Stomach (tissue), 9 donors: Measurements from ENCODE around the gene PRB3. TPM values are rescaled to one million over a fixed set of nuclear protein-coding genes. Genes with fewer than 3 reads are reported as not detected.

Experiments used
- DNase-seq, 2 donors: peaks; one replicate each; pipeline versions ENCODE4 v3.0.0 to v3.0.0-alpha.2; 2013 to 2019
- H3K27ac ChIP-seq, 5 donors: fragments of 200-600 bp in 4 of 5; sonication (generic) in 4 of 5; one replicate each; pipeline ENCODE4 v1.5.1; 2013 to 2019; ENCODE audit warnings: mild to moderate bottlenecking in 1 of 5, moderate library complexity in 1 of 5
- H3K27me3 ChIP-seq, 3 donors: fragments of 200-600 bp; sonication (generic); one replicate each; pipeline ENCODE4 v1.5.1; 2017 to 2019; ENCODE audit warnings: mixed run types in 1 of 3
- H3K36me3 ChIP-seq, 4 donors: fragments of 200-600 bp; sonication (generic); 1 replicate in 3 of 4; 2 replicates in 1 of 4; pipeline ENCODE4 v1.5.1; 2016 to 2019
- H3K4me1 ChIP-seq, 4 donors: fragments of 200-600 bp; sonication (generic); one replicate each; pipeline ENCODE4 v1.5.1; 2016 to 2019
- H3K4me3 ChIP-seq, 4 donors: fragments of 200-600 bp; sonication (generic) in 3 of 4; one replicate each; pipeline ENCODE4 v1.5.1; 2016 to 2019; ENCODE audit warnings: mild to moderate bottlenecking in 1 of 4
- H3K9me3 ChIP-seq, 4 donors: fragments of 200-600 bp; sonication (generic); one replicate each; pipeline ENCODE4 v1.5.1; 2016 to 2019
- CTCF ChIP-seq, 7 experiments: fragments of 450-650 bp in 4 of 7; fragments of 200-600 bp in 3 of 7; sonication (generic) in 3 of 7; IDR thresholded peaks; one replicate each; pipeline ENCODE4 v1.5.1; 2016 to 2019; ENCODE audit warnings: antibody characterized with exemption in 7 of 7, control low read depth in 2 of 7, mild to moderate bottlenecking in 1 of 7
- EP300 ChIP-seq: sonication (generic); formaldehyde crosslinking; IDR thresholded peaks from one replicate; pipeline ENCODE4 v1.6.1; 2017; ENCODE audit warnings: antibody characterized with exemption
- POLR2A ChIP-seq, 4 donors: fragments of 450-650 bp; IDR thresholded peaks; one replicate each; pipeline ENCODE4 v1.6.1; 2016; ENCODE audit warnings: antibody characterized with exemption in 4 of 4, control low read depth in 2 of 4, mild to moderate bottlenecking in 1 of 4, moderate library complexity in 1 of 4
- POLR2AphosphoS5 ChIP-seq, 3 donors: sonication (generic); formaldehyde crosslinking; IDR thresholded peaks; one replicate each; pipeline ENCODE4 v1.6.1; 2016; ENCODE audit warnings: antibody characterized with exemption in 3 of 3
- WGBS, 5 donors: extraction: QIAGEN DNeasy Blood & Tissue Kit in 3 of 5; methylation state at CpG; one replicate each; pipeline versions ENCODE4 v1.1.5 to v1.1.7; 2013 to 2018; 5-methylcytosine and 5-hydroxymethylcytosine counted together
- intact Hi-C: fragments of 100-400 bp; cut with DNase I; formaldehyde crosslinking; loops from one replicate; pipeline ENCODE4 v1.15.1; 2023; ENCODE audit warnings: low total_unique reads
- polyA plus RNA-seq, 3 donors: library from polyadenylated mRNA; stranded (reverse); fragments of 200-250 nt; gene quantifications; one replicate each; pipeline ENCODE4 v1.2.3, GENCODE V29; 2013
- total RNA-seq, 5 donors: library from RNA; depleted of rRNA; stranded (reverse); fragments of >200 nt; gene quantifications; one replicate each; pipeline versions ENCODE4 v1.1.0 to v1.2.3, GENCODE V29; 2014 to 2016
- donor health status: healthy with polysubstance abuse.
- donor health status: Bipolar disorder and iron deficiency.
- donor health status: healthy.

Gene PRB3
- total and polyA plus RNA-seq, 8 donors: not detected

GRCh38 chr12:11238275-11238674 lies 31.2 kb downstream of the PRB3 start:
- Histone ChIP-seq H3K27ac (no peak overlapping the region), H3K4me3 (no peak overlapping the region), H3K9me3 (no peaks in the 10 kb centered on the region), H3K36me3 (no peaks in the 10 kb centered on the region), H3K27me3 (no peaks in the 10 kb centered on the region), H3K4me1 (no peaks in the 10 kb centered on the region)
- TF ChIP-seq EP300: no peak
- DNase-seq: no peak
- WGBS, 5 donors: 83 to 94% (median 87%) methylated on average over 4 of the region's 4 CpGs
- intact Hi-C loops: no loop called here

- WGBS, 5 donors: 65 to 81% (median 68%) methylated on average over 5 of the region's 5 CpGs
- intact Hi-C loops: no loop called here
Measured at GRCh38 chr12:11233532-11233931, 36.0 kb downstream of the PRB3 start.

GRCh38 chr12:11228296-11228879 lies 41.1 kb downstream of the PRB3 start:
- intact Hi-C loops: no loop called here
- DNase-seq: peak; percentile 35 to 75
- TF ChIP-seq POLR2A (IDR thresholded peaks at IDR 0.05) (no peak), EP300 (no peak), POLR2AphosphoS5 (IDR thresholded peaks at IDR 0.05) (no peak), CTCF (IDR thresholded peaks at IDR 0.05) (peak in 5 of 7 experiments; percentile 23 to 56 (median 30))
- WGBS, 5 donors: 41 to 52% (median 44%) methylated on average over 4 to 5 of the region's 5 CpGs
- H3K36me3 ChIP-seq: no peaks in the 10 kb centered on the region
- no peak overlapping the region for H3K27ac ChIP-seq
- H3K4me1 ChIP-seq: no peaks in the 10 kb centered on the region
- H3K27me3 ChIP-seq: no peaks in the 10 kb centered on the region
- H3K4me3 ChIP-seq: no peak overlapping the region
- H3K9me3 ChIP-seq: no peaks in the 10 kb centered on the region

More at GRCh38 chr12:11233532-11233931, 36.0 kb downstream of the PRB3 start:
- TF ChIP-seq POLR2A (IDR thresholded peaks at IDR 0.05) (no peak), POLR2AphosphoS5 (IDR thresholded peaks at IDR 0.05) (no peak), EP300 (no peak), CTCF (IDR thresholded peaks at IDR 0.05) (no peak)
- no peaks in the 10 kb centered on the region for H3K9me3 ChIP-seq
- H3K27ac ChIP-seq: no peak overlapping the region
- no peaks in the 10 kb centered on the region for H3K36me3 ChIP-seq
- no peaks in the 10 kb centered on the region for H3K4me1 ChIP-seq
- no peak for DNase-seq
- H3K27me3 ChIP-seq: no peaks in the 10 kb centered on the region
- no peak overlapping the region for H3K4me3 ChIP-seq

GRCh38 chr12:11227373-11227772 lies 42.1 kb downstream of the PRB3 start:
- Histone ChIP-seq H3K27me3 (no peaks in the 10 kb centered on the region), H3K4me3 (no peak overlapping the region), H3K27ac (no peak overlapping the region), H3K36me3 (no peaks in the 10 kb centered on the region), H3K9me3 (peaks cover 0 to under 1% (median 0%) of the 10 kb centered on the region in 4 donors), H3K4me1 (no peaks in the 10 kb centered on the region)
- intact Hi-C loops: no loop called here
- DNase-seq: no peak
- 77 to 87% (median 85%) methylated on average over 4 of the region's 4 CpGs for WGBS, 5 donors
- TF ChIP-seq CTCF (IDR thresholded peaks at IDR 0.05) (no peak), POLR2AphosphoS5 (IDR thresholded peaks at IDR 0.05) (no peak), EP300 (no peak), POLR2A (IDR thresholded peaks at IDR 0.05) (no peak)

Other genes starting within 250 kb of the PRB3 start
- gene TAS2R19, start 247.1 kb downstream of the PRB3 start, total RNA-seq: 10 to 100 TPM in 2 of 5 donors, under 1 TPM in 1, not detected in 2; 0.89 to 21.8 (median 12.3) TPM
- gene TAS2R19, start 247.1 kb downstream of the PRB3 start, polyA plus RNA-seq: under 1 TPM in 1 of 3 donors, not detected in 2; 0.30 TPM
- 10 to 100 TPM in 2 of 5 donors, 1 to 10 TPM in 1, not detected in 2; 7.7 to 27.2 (median 19.6) TPM for gene TAS2R31, start 238.3 kb downstream of the PRB3 start, total RNA-seq
- gene TAS2R31, start 238.3 kb downstream of the PRB3 start, polyA plus RNA-seq: under 1 TPM in 1 of 3 donors, not detected in 2; 0.33 TPM
- gene TAS2R46, start 207.4 kb downstream of the PRB3 start, total RNA-seq: 10 to 100 TPM in 1 of 5 donors, 1 to 10 TPM in 2, not detected in 2; 2.2 to 10.5 (median 4.1) TPM
- gene TAS2R46, start 207.4 kb downstream of the PRB3 start, polyA plus RNA-seq: not detected
- 10 to 100 TPM in 1 of 5 donors, 1 to 10 TPM in 1, under 1 TPM in 1, not detected in 2; 0.87 to 11.9 (median 8.4) TPM for gene TAS2R43, start 177.4 kb downstream of the PRB3 start, total RNA-seq
- not detected for gene TAS2R43, start 177.4 kb downstream of the PRB3 start, polyA plus RNA-seq
- 10 to 100 TPM in 3 of 5 donors, 1 to 10 TPM in 1, not detected in 1; 2.9 to 26.3 (median 22.8) TPM for gene TAS2R30, start 135.1 kb downstream of the PRB3 start, total RNA-seq
- not detected for gene TAS2R30, start 135.1 kb downstream of the PRB3 start, polyA plus RNA-seq
- gene SMIM10L1, start 98.5 kb downstream of the PRB3 start, total RNA-seq: 10 to 100 TPM in 4 of 5 donors, 1 to 10 TPM in 1; 5.7 to 12.5 (median 11.4) TPM
- 10 to 100 TPM in 1 of 3 donors, 1 to 10 TPM in 2; 7.8 to 10.5 (median 9.8) TPM for gene SMIM10L1, start 98.5 kb downstream of the PRB3 start, polyA plus RNA-seq
- gene TAS2R42, start 82.8 kb downstream of the PRB3 start, total RNA-seq: not detected
- gene TAS2R42, start 82.8 kb downstream of the PRB3 start, polyA plus RNA-seq: not detected
- not detected for gene PRB4, start 40.7 kb upstream of the PRB3 start, total RNA-seq
- gene PRB4, start 40.7 kb upstream of the PRB3 start, polyA plus RNA-seq: not detected
- gene PRB2, start 125.9 kb upstream of the PRB3 start, total RNA-seq: not detected
- gene PRB2, start 125.9 kb upstream of the PRB3 start, polyA plus RNA-seq: not detected